ENCODE results near the gene MTHFS.

MTHFS gene

DNA sequence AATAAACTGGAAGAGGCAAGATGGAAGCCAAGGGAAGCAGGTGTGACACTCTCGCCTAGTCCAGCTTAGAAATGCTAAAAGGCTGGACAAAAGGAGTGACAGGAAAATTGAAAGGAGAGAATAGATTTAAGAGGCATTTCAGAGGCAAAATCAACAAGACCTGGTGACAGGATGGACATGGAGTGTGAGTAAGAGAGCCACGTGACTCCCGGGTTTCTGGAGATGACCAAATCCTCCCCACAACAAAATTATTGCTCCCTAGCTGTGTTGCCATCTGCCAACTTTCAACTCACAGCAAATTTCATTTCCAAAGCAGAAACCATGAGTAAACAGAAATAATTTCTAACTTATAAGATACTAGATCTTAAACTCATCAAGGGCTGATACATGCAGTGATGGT is 52.6 kb downstream of the MTHFS start:
- Histone ChIP-seq H3K27ac (no peak overlapping the region), H3K9me3 (ENCODE audit: severe bottlenecking) (no peaks in the 10 kb centered on the region), H3K4me3 (ENCODE audit: low read depth, low read length) (no peak overlapping the region), H3K27me3 (ENCODE audit: insufficient read depth, low read depth, severe bottlenecking) (no peaks in the 10 kb centered on the region), H3K36me3 (peaks cover 16% of the 10 kb centered on the region)
- TF ChIP-seq, protein P1, sequence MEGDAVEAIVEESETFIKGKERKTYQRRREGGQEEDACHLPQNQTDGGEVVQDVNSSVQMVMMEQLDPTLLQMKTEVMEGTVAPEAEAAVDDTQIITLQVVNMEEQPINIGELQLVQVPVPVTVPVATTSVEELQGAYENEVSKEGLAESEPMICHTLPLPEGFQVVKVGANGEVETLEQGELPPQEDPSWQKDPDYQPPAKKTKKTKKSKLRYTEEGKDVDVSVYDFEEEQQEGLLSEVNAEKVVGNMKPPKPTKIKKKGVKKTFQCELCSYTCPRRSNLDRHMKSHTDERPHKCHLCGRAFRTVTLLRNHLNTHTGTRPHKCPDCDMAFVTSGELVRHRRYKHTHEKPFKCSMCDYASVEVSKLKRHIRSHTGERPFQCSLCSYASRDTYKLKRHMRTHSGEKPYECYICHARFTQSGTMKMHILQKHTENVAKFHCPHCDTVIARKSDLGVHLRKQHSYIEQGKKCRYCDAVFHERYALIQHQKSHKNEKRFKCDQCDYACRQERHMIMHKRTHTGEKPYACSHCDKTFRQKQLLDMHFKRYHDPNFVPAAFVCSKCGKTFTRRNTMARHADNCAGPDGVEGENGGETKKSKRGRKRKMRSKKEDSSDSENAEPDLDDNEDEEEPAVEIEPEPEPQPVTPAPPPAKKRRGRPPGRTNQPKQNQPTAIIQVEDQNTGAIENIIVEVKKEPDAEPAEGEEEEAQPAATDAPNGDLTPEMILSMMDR (IDR thresholded peaks at IDR 0.05; ENCODE audit: low read depth, low read length): no peak
- no peak for DNase-seq

DNA sequence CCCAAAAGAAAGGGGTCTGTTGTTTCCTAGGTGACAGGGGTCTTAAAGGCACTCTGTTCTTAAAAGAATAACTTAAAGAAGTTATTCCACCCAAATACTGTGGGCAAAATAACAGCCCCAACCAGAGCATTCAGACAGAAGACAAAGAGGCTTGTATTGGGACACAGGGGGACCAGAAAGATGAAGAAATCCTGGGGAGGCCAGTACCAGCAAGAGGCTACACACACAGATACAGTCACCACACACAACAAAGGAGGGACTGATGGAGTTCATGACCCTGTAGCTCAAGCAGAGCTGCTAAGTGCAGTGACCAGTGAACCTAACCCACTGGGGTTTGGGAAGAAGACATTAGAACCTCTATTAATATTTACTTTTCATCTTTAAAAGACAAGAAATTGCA is 59.0 kb downstream of the MTHFS start:
- TF ChIP-seq, protein P1 (IDR thresholded peaks at IDR 0.05; ENCODE audit: low read depth, low read length): no peak
- Histone ChIP-seq H3K27me3 (ENCODE audit: insufficient read depth, low read depth, severe bottlenecking) (no peaks in the 10 kb centered on the region), H3K36me3 (peaks cover 3% of the 10 kb centered on the region)

DNA sequence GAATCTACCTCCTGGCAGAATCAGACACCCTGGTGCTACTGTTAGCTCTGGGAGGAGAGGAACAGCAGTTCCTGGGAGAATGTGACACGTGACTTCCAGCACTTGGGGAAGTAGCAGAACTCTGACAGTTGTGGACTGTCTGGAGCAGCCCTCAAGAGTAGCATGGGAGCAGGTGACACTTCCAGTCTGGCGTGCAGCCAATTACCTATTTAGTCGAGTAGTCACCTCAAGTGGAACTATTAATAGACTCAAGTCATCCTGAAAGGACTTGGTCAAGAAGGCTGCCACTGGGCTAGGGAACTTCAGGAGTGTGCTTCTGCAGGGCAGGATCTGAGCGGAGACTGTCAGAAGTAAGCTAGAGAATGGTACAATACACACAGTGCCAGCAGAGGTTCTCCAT is 62.3 kb downstream of the MTHFS start:
- Histone ChIP-seq H3K4me3 (ENCODE audit: low read depth, low read length) (no peak overlapping the region), H3K9me3 (ENCODE audit: severe bottlenecking) (no peaks in the 10 kb centered on the region), H3K27me3 (ENCODE audit: insufficient read depth, low read depth, severe bottlenecking) (no peaks in the 10 kb centered on the region), H3K27ac (no peak overlapping the region), H3K36me3 (no peaks in the 10 kb centered on the region; the same call in 1 of the 2 replicates)
- no peak for DNase-seq
- TF ChIP-seq, protein P1 (IDR thresholded peaks at IDR 0.05; ENCODE audit: low read depth, low read length): no peak

More for the DNA sequence above, 59.0 kb downstream of the MTHFS start:
- Histone ChIP-seq H3K9me3 (ENCODE audit: severe bottlenecking) (no peaks in the 10 kb centered on the region), H3K27ac (no peak overlapping the region), H3K4me3 (ENCODE audit: low read depth, low read length) (no peak overlapping the region)
- no peak for DNase-seq

DNA sequence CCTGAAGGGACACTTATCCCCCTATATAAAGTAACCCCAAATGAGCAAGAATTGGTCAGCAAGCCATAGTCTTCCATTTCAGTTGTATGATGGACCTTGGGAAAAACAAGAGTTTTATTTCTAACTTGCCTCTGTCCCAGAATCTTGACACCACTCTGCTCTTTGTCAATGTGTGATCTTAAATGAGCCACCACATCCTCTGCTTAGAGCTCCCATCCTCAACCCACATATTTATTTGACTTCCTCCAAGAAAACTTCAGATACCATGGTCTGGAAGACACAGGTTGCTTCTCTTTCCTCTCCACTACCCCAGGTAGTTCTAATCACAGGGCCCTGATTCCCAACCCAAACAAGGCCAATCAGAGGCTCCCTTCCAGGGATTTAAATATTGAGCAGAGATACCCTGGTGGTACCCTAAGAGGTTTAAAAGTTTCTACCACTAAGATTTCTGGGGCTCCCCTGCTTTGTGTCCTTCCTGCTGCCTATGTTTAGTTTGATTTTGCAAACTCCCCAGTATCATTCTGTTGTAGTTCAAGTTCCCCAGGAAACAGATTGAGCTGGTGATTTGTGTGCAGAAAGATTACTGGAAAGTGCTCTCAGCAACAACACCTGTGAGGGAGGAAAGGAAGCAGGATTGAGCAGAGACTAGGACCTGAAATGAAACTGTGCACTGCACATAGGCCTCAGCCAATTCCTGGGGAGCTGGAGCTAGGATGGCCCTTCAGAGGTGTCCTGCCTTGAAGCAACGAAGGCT is 64.3 kb downstream of the MTHFS start:
- DNase-seq: no peak
- no peaks in the 10 kb centered on the region for H3K9me3 ChIP-seq (ENCODE audit: severe bottlenecking)
- no peak overlapping the region for H3K27ac ChIP-seq
- TF ChIP-seq, protein P1 (IDR thresholded peaks at IDR 0.05; ENCODE audit: low read depth, low read length): no peak
- H3K4me3 ChIP-seq (ENCODE audit: low read depth, low read length): no peak overlapping the region
- H3K27me3 ChIP-seq (ENCODE audit: insufficient read depth, low read depth, severe bottlenecking): no peaks in the 10 kb centered on the region
- H3K36me3 ChIP-seq: no peaks in the 10 kb centered on the region; the same call in 1 of the 2 replicates

DNA sequence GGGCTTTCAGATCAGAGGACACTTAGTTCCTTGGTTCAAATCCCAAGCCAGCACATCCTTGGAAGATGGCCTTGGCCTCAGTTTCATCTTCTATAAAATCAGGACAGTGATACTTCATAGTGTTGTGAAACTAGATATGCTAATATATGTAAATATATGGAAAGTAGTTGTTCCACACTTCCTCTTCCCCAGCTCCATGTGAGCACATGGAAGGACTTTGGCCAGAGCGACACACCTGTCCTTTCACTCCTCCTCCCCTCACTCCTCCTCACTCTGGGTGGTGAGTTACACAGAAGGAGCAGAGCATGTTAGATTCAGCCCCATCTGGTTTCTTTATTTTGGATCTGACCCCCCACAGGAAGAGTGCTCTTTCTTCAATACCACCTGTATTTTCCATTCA is 65.2 kb downstream of the MTHFS start:
- Histone ChIP-seq H3K27me3 (ENCODE audit: insufficient read depth, low read depth, severe bottlenecking) (no peaks in the 10 kb centered on the region), H3K9me3 (ENCODE audit: severe bottlenecking) (no peaks in the 10 kb centered on the region), H3K36me3 (no peaks in the 10 kb centered on the region; the same call in 1 of the 2 replicates), H3K4me3 (ENCODE audit: low read depth, low read length) (no peak overlapping the region), H3K27ac (no peak overlapping the region)
- TF ChIP-seq, protein P1 (IDR thresholded peaks at IDR 0.05; ENCODE audit: low read depth, low read length): no peak
- DNase-seq: no peak

DNA sequence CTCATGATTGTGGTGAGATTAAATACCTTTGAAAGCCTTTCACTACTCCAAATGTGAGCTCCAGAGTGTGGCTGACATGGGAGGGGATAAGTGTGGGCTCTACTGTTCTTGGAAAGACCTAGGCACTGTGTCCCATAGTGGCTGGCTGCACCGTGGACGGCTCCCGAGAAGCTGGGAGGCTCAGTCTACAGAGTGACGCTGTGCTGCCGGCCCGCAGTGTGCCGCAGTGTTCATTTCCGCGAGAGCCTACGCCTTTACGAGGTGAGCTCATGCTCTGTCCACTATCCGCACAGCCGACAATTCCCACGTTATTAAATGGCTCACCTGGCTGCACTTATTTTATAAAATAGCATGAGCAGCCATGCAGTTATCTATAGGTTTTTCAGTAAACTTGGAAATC is 66.9 kb downstream of the MTHFS start:
- H3K27ac ChIP-seq: no peak overlapping the region
- H3K9me3 ChIP-seq (ENCODE audit: severe bottlenecking): no peaks in the 10 kb centered on the region
- H3K4me3 ChIP-seq (ENCODE audit: low read depth, low read length): no peak overlapping the region
- no peak for DNase-seq
- H3K36me3 ChIP-seq: no peaks in the 10 kb centered on the region; the same call in 1 of the 2 replicates
- TF ChIP-seq, protein P1 (IDR thresholded peaks at IDR 0.05; ENCODE audit: low read depth, low read length): no peak
- H3K27me3 ChIP-seq (ENCODE audit: insufficient read depth, low read depth, severe bottlenecking): no peaks in the 10 kb centered on the region

Data from WERI-Rb-1 (cell line).